ENCODE data around the gene SPDYE2.
"Not testable (repeated sequence)": the region's sequence is repeated elsewhere in the genome, so short reads cannot be mapped to it uniquely, and the experiment has no call there.

DNA sequence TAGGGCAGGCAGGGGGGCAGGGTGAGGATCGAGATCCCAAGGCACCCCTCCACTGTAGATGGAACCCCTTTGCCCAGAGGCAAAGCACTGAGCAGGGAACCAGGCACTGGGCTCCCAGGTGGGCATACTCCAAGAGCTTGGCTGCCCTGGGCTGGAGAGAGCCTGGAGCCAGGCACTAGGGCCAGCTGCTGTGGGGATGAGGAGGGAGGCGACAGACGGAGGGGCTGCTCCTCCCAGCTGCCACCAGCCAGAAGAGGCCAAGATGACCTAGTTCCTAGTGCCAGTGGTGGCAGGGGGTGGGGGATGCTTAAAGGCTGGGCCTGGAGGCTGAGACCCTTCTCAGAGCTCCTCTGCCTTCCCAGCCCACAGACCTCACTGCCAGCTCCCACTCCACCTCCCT, 35.1 kb upstream of the SPDYE2 start:
- TF ChIP-seq, protein P1, sequence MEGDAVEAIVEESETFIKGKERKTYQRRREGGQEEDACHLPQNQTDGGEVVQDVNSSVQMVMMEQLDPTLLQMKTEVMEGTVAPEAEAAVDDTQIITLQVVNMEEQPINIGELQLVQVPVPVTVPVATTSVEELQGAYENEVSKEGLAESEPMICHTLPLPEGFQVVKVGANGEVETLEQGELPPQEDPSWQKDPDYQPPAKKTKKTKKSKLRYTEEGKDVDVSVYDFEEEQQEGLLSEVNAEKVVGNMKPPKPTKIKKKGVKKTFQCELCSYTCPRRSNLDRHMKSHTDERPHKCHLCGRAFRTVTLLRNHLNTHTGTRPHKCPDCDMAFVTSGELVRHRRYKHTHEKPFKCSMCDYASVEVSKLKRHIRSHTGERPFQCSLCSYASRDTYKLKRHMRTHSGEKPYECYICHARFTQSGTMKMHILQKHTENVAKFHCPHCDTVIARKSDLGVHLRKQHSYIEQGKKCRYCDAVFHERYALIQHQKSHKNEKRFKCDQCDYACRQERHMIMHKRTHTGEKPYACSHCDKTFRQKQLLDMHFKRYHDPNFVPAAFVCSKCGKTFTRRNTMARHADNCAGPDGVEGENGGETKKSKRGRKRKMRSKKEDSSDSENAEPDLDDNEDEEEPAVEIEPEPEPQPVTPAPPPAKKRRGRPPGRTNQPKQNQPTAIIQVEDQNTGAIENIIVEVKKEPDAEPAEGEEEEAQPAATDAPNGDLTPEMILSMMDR (IDR thresholded peaks at IDR 0.05; ENCODE audit: borderline replicate concordance, extremely low read depth, low read length, poor library complexity, severe bottlenecking) = not testable (repeated sequence)
- not testable (repeated sequence) for TF ChIP-seq EZH2 (IDR thresholded peaks at IDR 0.05; ENCODE audit: borderline replicate concordance, low read depth, low read length, severe bottlenecking)

Measured in DND-41 (cell line).